Activated CD4-positive, alpha-beta T cell treated with anti-CD3 and anti-CD28 coated beads for 36 hours (primary cell): ENCODE results near the gene TRPV2. TPM values are rescaled to one million over a fixed set of nuclear protein-coding genes. Genes with fewer than 3 reads are reported as not detected.
"Not testable (repeated sequence)": the region's sequence is repeated elsewhere in the genome, so short reads cannot be mapped to it uniquely, and the experiment has no call there.

ENCODE experiments used
- ATAC-seq: fragments of 200-7000 bp; cut with Tn5 transposase; one replicate; pipeline ENCODE4 v1.10.0; 2021; ENCODE audit warnings: mild to moderate bottlenecking, moderate library complexity
- CTCF ChIA-PET: fragments of 350-600 bp; sonication (Branson Sonifier 250); formaldehyde crosslinking; loops from one replicate; lab custom pipeline; 2021; ENCODE audit warnings: antibody characterized with exemption; lab: Charles Lee
- POLR2A ChIA-PET: fragments of 350-600 bp; sonication (Branson Sonifier 250); formaldehyde crosslinking; loops from one replicate; lab custom pipeline; 2021; ENCODE audit warnings: antibody characterized with exemption, inconsistent platforms; lab: Charles Lee
- DNase-seq: peaks from one replicate; pipeline ENCODE4 v3.0.0-alpha.2; 2020
- H3K27ac Mint-ChIP-seq: one replicate; pipeline ENCODE4 v1.8.0; 2021; ENCODE audit warnings: mixed read lengths
- H3K27me3 Mint-ChIP-seq: one replicate; pipeline ENCODE4 v1.8.0; 2021; ENCODE audit warnings: mixed read lengths
- H3K36me3 Mint-ChIP-seq: one replicate; pipeline ENCODE4 v1.8.0; 2021; ENCODE audit warnings: low read depth, mixed read lengths
- H3K4me1 Mint-ChIP-seq: one replicate; pipeline ENCODE4 v1.8.0; 2021; ENCODE audit warnings: mixed read lengths
- H3K4me3 Mint-ChIP-seq: one replicate; pipeline ENCODE4 v1.8.0; 2021; ENCODE audit warnings: mild to moderate bottlenecking, moderate library complexity, mixed read lengths
- H3K9me3 Mint-ChIP-seq: one replicate; pipeline ENCODE4 v1.8.0; 2021; ENCODE audit warnings: low read depth, mixed read lengths
- intact Hi-C, 2 experiments: fragments of 100-400 bp; cut with DNase I in 1 of 2; cut with micrococcal nuclease in 1 of 2; formaldehyde crosslinking; loops; one replicate each; pipeline versions ENCODE4 v1.14.2 to v1.15.1; 2022 to 2024; cut with DNase I, micrococcal nuclease
- total RNA-seq, 2 experiments: library from RNA; stranded (reverse); gene quantifications; one replicate each; pipeline ENCODE4 v1.2.3, GENCODE V29; 2021

Gene TRPV2
- total RNA-seq, 2 experiments from 2014 or later: 24.3 to 35.6 TPM

GRCh38 chr17:16437083-16437482 is 21.7 kb downstream of the TRPV2 start:
- intact Hi-C loops: loop anchor here (5.0 kb wide), 2 partner anchors 75 to 150 kb away; no protein-coding TSS in a partner anchor
- H3K4me3 Mint-ChIP-seq: no peak overlapping the region
- CTCF ChIA-PET: no interaction called here

GRCh38 chr17:16438173-16438556 is 22.8 kb downstream of the TRPV2 start:
- Mint-ChIP-seq H3K4me1 (peaks cover 38% of the 10 kb centered on the region), H3K27me3 (no peaks in the 10 kb centered on the region), H3K9me3 (no peaks in the 10 kb centered on the region), H3K4me3 (peak overlapping the region; percentile 99), H3K27ac (peak overlapping the region; percentile 99), H3K36me3 (peaks cover 44% of the 10 kb centered on the region)
- ATAC-seq (no peak), DNase-seq (no peak)
- intact Hi-C loops: loop anchor here (1.0 to 5.0 kb wide), 13 partner anchors 22 to 843 kb away; partner anchors contain the start of genes UBB (in 2 of the 2), CENPV (in 1 of the 2), COPS3 (in 1 of the 2) and LRRC75A (in 1 of the 2)
- ChIA-PET CTCF (interaction anchor here (0.6 to 1.8 kb wide), 15 partner anchors 10 to 146 kb away, joined by 3 to 13 read pairs (median 4); partner anchors contain the start of gene TRPV2), POLR2A (interaction anchor here (0.6 to 3.1 kb wide), 16 partner anchors 9 to 152 kb away, joined by 3 to 29 read pairs (median 6); partner anchors contain the start of genes CENPV, LRRC75A, TRPV2 and UBB)

More at GRCh38 chr17:16437083-16437482, 21.7 kb downstream of the TRPV2 start:
- POLR2A ChIA-PET: no interaction called here
- Mint-ChIP-seq H3K27me3 (no peaks in the 10 kb centered on the region), H3K9me3 (no peaks in the 10 kb centered on the region), H3K36me3 (peaks cover 36% of the 10 kb centered on the region), H3K27ac (peak overlapping the region; percentile 69), H3K4me1 (peaks cover 30% of the 10 kb centered on the region)
- no peak for ATAC-seq
- no peak for DNase-seq

GRCh38 chr17:16438557-16439302 is 23.4 kb downstream of the TRPV2 start:
- H3K9me3 Mint-ChIP-seq: no peaks in the 10 kb centered on the region
- CTCF ChIA-PET: interaction anchor here (0.5 to 1.8 kb wide), 16 partner anchors 11 to 146 kb away, joined by 3 to 13 read pairs (median 4); partner anchors contain the start of gene TRPV2
- H3K27ac Mint-ChIP-seq: peak overlapping the region; percentile 99
- peak overlapping the region; percentile 99 for H3K4me3 Mint-ChIP-seq
- H3K36me3 Mint-ChIP-seq: peaks cover 49% of the 10 kb centered on the region
- peak; percentile 91 for ATAC-seq
- no peaks in the 10 kb centered on the region for H3K27me3 Mint-ChIP-seq
- peaks cover 40% of the 10 kb centered on the region for H3K4me1 Mint-ChIP-seq
- intact Hi-C loops: loop anchor here (1.0 to 5.0 kb wide), 13 partner anchors 22 to 842 kb away; partner anchors contain the start of genes UBB (in 2 of the 2), CENPV (in 1 of the 2), COPS3 (in 1 of the 2) and LRRC75A (in 1 of the 2)
- POLR2A ChIA-PET: interaction anchor here (0.6 to 3.1 kb wide), 17 partner anchors 9 to 152 kb away, joined by 3 to 29 read pairs (median 6); partner anchors contain the start of genes CENPV, LRRC75A, TRPV2 and UBB
- peak; percentile 97 for DNase-seq

GRCh38 chr17:16439303-16439791 is 24.0 kb downstream of the TRPV2 start:
- H3K27me3 Mint-ChIP-seq: no peaks in the 10 kb centered on the region
- intact Hi-C loops: loop anchor here (2.0 to 5.0 kb wide), 6 partner anchors 77 to 841 kb away; partner anchors contain the start of genes COPS3 (in 1 of the 2), NCOR1 (in 1 of the 2) and ZNF624 (in 1 of the 2)

GRCh38 chr17:16439811-16440351 is 24.5 kb downstream of the TRPV2 start:
- no peak for DNase-seq
- POLR2A ChIA-PET: interaction anchor here (3.1 kb wide), 1 partner anchor 24 kb away, joined by 29 read pairs; the partner anchor contains the start of gene TRPV2
- Mint-ChIP-seq H3K27ac (peak overlapping the region; percentile 99), H3K36me3 (peaks cover 58% of the 10 kb centered on the region), H3K4me3 (peak overlapping the region; percentile 99), H3K9me3 (no peaks in the 10 kb centered on the region), H3K4me1 (peaks cover 46% of the 10 kb centered on the region), H3K27me3 (no peaks in the 10 kb centered on the region)
- CTCF ChIA-PET: interaction anchor here (1.0 to 2.1 kb wide), 3 partner anchors 10 to 56 kb away, joined by 3 to 5 read pairs (median 4); no protein-coding TSS in a partner anchor
- intact Hi-C loops: loop anchor here (2.0 to 5.0 kb wide), 6 partner anchors 78 to 841 kb away; partner anchors contain the start of genes COPS3 (in 1 of the 2), NCOR1 (in 1 of the 2) and ZNF624 (in 1 of the 2)
- ATAC-seq: no peak

More at GRCh38 chr17:16439303-16439791, 24.0 kb downstream of the TRPV2 start:
- DNase-seq (no peak), ATAC-seq (no peak)
- CTCF ChIA-PET: interaction anchor here (1.1 to 1.8 kb wide), 5 partner anchors 15 to 145 kb away, joined by 3 to 13 read pairs (median 4); no protein-coding TSS in a partner anchor
- Mint-ChIP-seq H3K27ac (peak overlapping the region; percentile 99), H3K4me1 (peaks cover 43% of the 10 kb centered on the region), H3K9me3 (no peaks in the 10 kb centered on the region), H3K36me3 (peaks cover 55% of the 10 kb centered on the region), H3K4me3 (peak overlapping the region; percentile 99)
- POLR2A ChIA-PET: interaction anchor here (1.1 to 3.1 kb wide), 9 partner anchors 12 to 86 kb away, joined by 3 to 29 read pairs (median 9); partner anchors contain the start of genes CENPV, TRPV2 and UBB

GRCh38 chr17:16440354-16440753 is 25.0 kb downstream of the TRPV2 start:
- DNase-seq, H3K27me3 Mint-ChIP-seq, H3K9me3 Mint-ChIP-seq, ATAC-seq, intact Hi-C loops: not testable (repeated sequence)
- H3K36me3 Mint-ChIP-seq: peaks cover 61% of the 10 kb centered on the region
- peak overlapping the region; percentile 99 for H3K4me3 Mint-ChIP-seq
- peak overlapping the region; percentile 99 for H3K27ac Mint-ChIP-seq
- CTCF ChIA-PET: interaction anchor here (1.0 to 2.6 kb wide), 9 partner anchors 10 to 81 kb away, joined by 3 to 12 read pairs (median 4); partner anchors contain the start of gene TRPV2
- peaks cover 47% of the 10 kb centered on the region for H3K4me1 Mint-ChIP-seq
- POLR2A ChIA-PET: interaction anchor here (0.9 to 3.1 kb wide), 2 partner anchors 24 to 88 kb away, joined by 3 to 29 read pairs; partner anchors contain the start of gene TRPV2

- no peak for ATAC-seq
- intact Hi-C loops: no loop called here
- POLR2A ChIA-PET: interaction anchor here (0.6 to 0.9 kb wide), 4 partner anchors 9 to 90 kb away, joined by 3 to 4 read pairs (median 3); no protein-coding TSS in a partner anchor
Observed at GRCh38 chr17:16440901-16441629, 25.7 kb downstream of the TRPV2 start.

GRCh38 chr17:16442141-16442540 is 26.8 kb downstream of the TRPV2 start:
- POLR2A ChIA-PET: interaction anchor here (0.7 kb wide), 1 partner anchor 10 kb away, joined by 4 read pairs; no protein-coding TSS in a partner anchor
- peaks cover 76% of the 10 kb centered on the region for H3K36me3 Mint-ChIP-seq
- intact Hi-C loops: no loop called here
- no peaks in the 10 kb centered on the region for H3K27me3 Mint-ChIP-seq
- CTCF ChIA-PET: interaction anchor here (1.0 to 2.6 kb wide), 9 partner anchors 11 to 94 kb away, joined by 3 to 12 read pairs (median 3); partner anchors contain the start of gene CENPV
- DNase-seq (no peak), ATAC-seq (no peak)
- peak overlapping the region; percentile 99 for H3K4me3 Mint-ChIP-seq
- peaks cover 53% of the 10 kb centered on the region for H3K4me1 Mint-ChIP-seq
- no peaks in the 10 kb centered on the region for H3K9me3 Mint-ChIP-seq
- peak overlapping the region; percentile 99 for H3K27ac Mint-ChIP-seq

More at GRCh38 chr17:16440901-16441629, 25.7 kb downstream of the TRPV2 start:
- H3K4me3 Mint-ChIP-seq: peak overlapping the region; percentile 99
- DNase-seq: no peak
- H3K27me3 Mint-ChIP-seq: no peaks in the 10 kb centered on the region
- H3K27ac Mint-ChIP-seq: peak overlapping the region; percentile 99
- H3K4me1 Mint-ChIP-seq: peaks cover 47% of the 10 kb centered on the region
- CTCF ChIA-PET: interaction anchor here (1.0 to 2.6 kb wide), 12 partner anchors 9 to 95 kb away, joined by 3 to 12 read pairs (median 4); partner anchors contain the start of gene TRPV2
- H3K9me3 Mint-ChIP-seq: no peaks in the 10 kb centered on the region
- H3K36me3 Mint-ChIP-seq: peaks cover 66% of the 10 kb centered on the region

GRCh38 chr17:16442594-16443510 is 27.5 kb downstream of the TRPV2 start:
- ChIA-PET POLR2A (interaction anchor here (1.0 kb wide), 1 partner anchor 32 kb away, joined by 9 read pairs; no protein-coding TSS in a partner anchor), CTCF (interaction anchor here (0.6 to 2.6 kb wide), 8 partner anchors 8 to 90 kb away, joined by 3 to 12 read pairs (median 4); partner anchors contain the start of gene CENPV)
- intact Hi-C loops: no loop called here
- Mint-ChIP-seq H3K4me3 (peak overlapping the region; percentile 99), H3K27me3 (no peaks in the 10 kb centered on the region), H3K4me1 (peaks cover 58% of the 10 kb centered on the region), H3K9me3 (no peaks in the 10 kb centered on the region), H3K27ac (peak overlapping the region; percentile 99), H3K36me3 (peaks cover 81% of the 10 kb centered on the region)
- DNase-seq (no peak), ATAC-seq (no peak)
